ENCODE measurements around the gene PRR20G.

DNA sequence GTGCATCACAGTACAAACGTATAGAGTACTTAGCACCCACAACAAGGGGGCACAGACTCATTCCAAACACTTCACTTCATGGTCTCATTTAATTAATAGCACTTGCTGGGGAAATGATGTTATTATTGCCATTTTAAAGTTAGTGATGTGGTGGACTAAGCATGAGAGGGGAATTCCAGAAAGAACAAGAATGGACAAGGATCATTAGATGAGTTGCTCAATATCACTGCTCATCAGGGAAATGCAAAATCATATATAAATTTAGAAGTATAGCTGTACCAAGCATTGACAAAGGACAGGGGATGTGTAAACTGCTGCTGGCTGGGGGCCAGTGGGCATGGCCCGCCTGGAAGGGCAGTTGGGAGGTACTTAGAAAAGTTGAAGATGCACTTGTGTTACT, 14.6 kb downstream of the PRR20G start:
- TF ChIP-seq, protein P1, sequence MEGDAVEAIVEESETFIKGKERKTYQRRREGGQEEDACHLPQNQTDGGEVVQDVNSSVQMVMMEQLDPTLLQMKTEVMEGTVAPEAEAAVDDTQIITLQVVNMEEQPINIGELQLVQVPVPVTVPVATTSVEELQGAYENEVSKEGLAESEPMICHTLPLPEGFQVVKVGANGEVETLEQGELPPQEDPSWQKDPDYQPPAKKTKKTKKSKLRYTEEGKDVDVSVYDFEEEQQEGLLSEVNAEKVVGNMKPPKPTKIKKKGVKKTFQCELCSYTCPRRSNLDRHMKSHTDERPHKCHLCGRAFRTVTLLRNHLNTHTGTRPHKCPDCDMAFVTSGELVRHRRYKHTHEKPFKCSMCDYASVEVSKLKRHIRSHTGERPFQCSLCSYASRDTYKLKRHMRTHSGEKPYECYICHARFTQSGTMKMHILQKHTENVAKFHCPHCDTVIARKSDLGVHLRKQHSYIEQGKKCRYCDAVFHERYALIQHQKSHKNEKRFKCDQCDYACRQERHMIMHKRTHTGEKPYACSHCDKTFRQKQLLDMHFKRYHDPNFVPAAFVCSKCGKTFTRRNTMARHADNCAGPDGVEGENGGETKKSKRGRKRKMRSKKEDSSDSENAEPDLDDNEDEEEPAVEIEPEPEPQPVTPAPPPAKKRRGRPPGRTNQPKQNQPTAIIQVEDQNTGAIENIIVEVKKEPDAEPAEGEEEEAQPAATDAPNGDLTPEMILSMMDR (IDR thresholded peaks at IDR 0.05; ENCODE audit: low read depth, low read length): no peak
- TF ChIP-seq, protein P2, sequence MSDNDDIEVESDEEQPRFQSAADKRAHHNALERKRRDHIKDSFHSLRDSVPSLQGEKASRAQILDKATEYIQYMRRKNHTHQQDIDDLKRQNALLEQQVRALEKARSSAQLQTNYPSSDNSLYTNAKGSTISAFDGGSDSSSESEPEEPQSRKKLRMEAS (IDR thresholded peaks at IDR 0.05; ENCODE audit: low read depth, low read length): no peak

All from NB4 (cell line).